Cardiac fibroblast (primary cell): Measurements from ENCODE around the gene ZNF280D.

Experiments
- DNase-seq, 2 donors: peaks; one replicate each; pipeline versions ENCODE4 v3.0.0 to v3.0.0-alpha.2; 2010; ENCODE audit warnings: low read depth in 2 of 2
- H3K4me3 ChIP-seq, 2 donors: replicated peaks in 1 of 2; 1 replicate in 1 of 2; 2 replicates in 1 of 2; pipeline ENCODE4 v1.5.1; 2011; ENCODE audit warnings: low read depth in 2 of 2, low read length in 2 of 2, mild to moderate bottlenecking in 2 of 2, moderate library complexity in 1 of 2
- TF ChIP-seq, protein P1 (sequence below): IDR thresholded peaks from one replicate; pipeline ENCODE4 v1.5.1; 2011; ENCODE audit warnings: low read depth, mild to moderate bottlenecking, low read length, inconsistent platforms

The ZNF280D gene

DNA sequence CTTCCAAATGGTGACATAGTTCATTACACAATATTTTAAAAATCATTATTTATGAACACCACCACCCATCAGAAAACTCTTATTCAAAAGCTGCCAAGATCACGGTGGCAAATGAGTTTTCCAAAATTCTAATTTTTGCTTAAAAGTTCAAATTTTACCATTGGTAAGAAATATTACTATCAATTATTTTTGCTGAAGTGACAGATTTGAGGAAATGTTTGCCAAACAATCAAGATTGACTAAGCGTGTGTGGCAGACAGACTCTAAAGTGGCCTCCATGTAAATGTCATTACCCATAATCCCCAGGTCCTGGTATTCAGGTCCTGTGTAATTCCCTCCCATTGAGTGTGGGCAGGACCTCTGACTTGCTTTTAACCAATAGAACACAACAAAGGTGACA lies 35.0 kb downstream of the ZNF280D start:
- TF ChIP-seq, protein P1, sequence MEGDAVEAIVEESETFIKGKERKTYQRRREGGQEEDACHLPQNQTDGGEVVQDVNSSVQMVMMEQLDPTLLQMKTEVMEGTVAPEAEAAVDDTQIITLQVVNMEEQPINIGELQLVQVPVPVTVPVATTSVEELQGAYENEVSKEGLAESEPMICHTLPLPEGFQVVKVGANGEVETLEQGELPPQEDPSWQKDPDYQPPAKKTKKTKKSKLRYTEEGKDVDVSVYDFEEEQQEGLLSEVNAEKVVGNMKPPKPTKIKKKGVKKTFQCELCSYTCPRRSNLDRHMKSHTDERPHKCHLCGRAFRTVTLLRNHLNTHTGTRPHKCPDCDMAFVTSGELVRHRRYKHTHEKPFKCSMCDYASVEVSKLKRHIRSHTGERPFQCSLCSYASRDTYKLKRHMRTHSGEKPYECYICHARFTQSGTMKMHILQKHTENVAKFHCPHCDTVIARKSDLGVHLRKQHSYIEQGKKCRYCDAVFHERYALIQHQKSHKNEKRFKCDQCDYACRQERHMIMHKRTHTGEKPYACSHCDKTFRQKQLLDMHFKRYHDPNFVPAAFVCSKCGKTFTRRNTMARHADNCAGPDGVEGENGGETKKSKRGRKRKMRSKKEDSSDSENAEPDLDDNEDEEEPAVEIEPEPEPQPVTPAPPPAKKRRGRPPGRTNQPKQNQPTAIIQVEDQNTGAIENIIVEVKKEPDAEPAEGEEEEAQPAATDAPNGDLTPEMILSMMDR: no peak
- H3K4me3 ChIP-seq: no peak overlapping the region
- no peak for DNase-seq

DNA sequence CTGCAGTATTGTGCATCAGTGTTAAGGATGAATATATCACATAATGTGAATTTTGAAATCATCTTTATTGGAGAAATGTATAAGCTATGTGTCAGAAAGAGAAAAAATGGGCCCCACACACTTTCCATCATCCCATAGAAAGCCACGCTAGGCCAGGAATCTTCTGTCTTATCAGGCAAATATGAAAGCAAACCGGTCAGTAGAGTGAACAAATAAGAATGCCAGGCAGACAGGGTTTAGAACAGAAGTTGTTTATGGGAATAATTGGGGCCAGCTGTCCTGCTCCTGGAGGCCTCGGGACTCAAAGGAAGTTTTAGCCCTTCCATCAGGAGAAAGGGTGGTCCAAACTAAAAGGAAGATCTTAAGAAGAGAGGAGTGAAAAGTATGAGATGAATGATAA lies 39.5 kb downstream of the ZNF280D start:
- no peak overlapping the region for H3K4me3 ChIP-seq
- DNase-seq: no peak
- TF ChIP-seq, protein P1: no peak

DNA sequence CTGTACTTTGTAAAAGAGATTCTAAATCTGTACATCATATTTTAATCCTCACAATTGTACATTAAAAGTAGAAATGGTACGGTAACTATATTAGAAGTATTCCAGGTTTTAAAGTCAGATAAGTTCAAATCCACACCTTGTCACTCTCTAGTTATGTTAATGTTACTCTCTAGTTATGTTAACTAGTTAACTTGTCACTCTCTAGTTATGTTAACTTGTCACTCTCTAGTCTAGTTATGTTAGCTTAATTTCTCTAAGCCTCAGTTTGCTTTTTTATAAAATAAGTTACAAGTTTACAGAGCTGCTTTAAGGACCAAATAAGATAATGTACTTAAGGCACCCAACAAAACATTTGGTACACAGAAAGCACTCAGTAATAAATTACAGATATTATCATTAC lies 42.6 kb downstream of the ZNF280D start:
- H3K4me3 ChIP-seq: no peak overlapping the region
- DNase-seq: no peak
- TF ChIP-seq, protein P1: no peak

DNA sequence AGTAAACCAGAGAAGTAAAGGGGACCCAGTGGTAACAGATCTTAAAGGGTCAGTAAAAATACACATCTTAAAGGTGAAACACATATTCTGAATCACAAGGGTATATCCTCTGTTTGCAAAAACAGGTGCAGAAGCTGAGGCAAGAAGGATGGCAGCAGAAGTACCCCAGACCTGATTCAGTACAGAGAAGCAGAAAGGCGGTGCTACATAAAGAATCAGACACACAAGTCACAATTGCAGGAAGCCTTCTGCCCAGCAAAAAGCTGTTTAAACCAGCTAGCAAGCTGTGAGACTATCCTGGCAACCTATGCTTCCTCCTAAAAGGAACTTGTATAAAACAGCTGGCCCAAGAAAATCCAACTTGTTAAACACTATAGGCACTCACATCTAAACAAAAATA lies 49.4 kb downstream of the ZNF280D start:
- no peak overlapping the region for H3K4me3 ChIP-seq
- TF ChIP-seq, protein P1: no peak
- no peak for DNase-seq

DNA sequence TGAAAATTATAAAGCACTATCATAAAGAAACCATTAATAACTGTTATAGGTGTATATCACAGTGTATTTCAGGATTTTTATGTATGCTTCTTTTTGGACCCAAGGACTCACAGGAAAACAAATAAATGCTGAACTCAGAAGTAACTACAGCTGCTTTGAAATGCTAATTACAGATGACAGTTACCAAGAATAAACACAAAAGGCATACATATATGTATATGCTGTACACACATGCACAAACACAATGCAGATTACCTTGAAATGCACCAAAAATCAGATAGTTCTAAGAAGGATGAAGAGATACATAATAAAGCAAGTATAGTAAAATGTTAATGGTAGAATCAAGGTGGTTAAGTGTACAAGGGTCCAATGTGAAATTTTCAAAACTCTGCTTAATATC lies 52.2 kb downstream of the ZNF280D start:
- no peak for DNase-seq
- no peak overlapping the region for H3K4me3 ChIP-seq
- TF ChIP-seq, protein P1: no peak

DNA sequence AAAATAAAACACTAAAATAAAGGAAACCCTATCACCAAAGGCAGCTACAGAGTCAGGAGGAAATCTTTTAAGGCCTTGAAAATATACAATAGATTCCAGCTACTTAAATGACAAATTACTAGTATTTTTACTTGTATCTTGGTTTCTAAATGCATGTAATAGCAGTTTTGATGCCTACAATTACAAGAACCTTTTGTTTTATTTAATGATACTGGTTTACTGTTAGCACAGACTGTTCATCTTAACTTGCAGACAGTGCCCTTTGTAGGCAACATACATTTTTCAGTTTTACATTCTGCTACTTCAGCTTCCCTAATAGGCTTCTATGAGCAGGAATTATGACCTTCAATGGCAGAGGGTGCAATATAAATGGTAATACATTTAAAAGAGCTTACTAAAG lies 54.1 kb downstream of the ZNF280D start:
- DNase-seq: no peak
- H3K4me3 ChIP-seq: no peak overlapping the region
- TF ChIP-seq, protein P1: no peak

DNA sequence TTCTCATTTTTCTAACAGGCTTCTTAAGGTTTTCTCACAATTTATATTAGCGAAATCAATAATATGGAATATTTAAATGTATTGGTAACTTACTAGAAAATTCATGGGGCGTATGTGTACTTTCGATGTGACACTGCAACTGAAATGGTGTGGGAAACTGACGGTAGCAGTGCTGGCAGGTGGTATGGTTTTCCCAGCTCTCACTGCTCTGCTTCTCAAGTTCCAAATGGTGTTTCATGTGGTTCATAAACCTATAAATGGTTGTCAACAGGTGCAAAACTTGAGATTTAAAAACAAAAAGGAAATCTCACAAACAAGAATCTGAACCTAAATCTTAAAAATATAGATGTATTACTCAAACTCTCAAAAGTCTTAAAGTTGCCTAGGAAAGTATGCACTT lies 54.7 kb downstream of the ZNF280D start:
- TF ChIP-seq, protein P1: no peak

More for the DNA sequence above, 54.7 kb downstream of the ZNF280D start:
- no peak for DNase-seq
- no peak overlapping the region for H3K4me3 ChIP-seq
